DOHH2 (cell line): ENCODE data around the gene BRPF3.
"Not testable (repeated sequence)": the region's sequence is repeated elsewhere in the genome, so short reads cannot be mapped to it uniquely, and the experiment has no call there.

Experiments used
- H3F3A ChIP-seq: fragments of 200-600 bp; sonication (generic), shearing (Covaris generic); 2 replicates; pipeline ENCODE4 v1.6.0; 2016; ENCODE audit warnings: antibody characterized with exemption, mild to moderate bottlenecking; ENCODE audit not compliant: control insufficient read depth, insufficient read depth
- H3K27ac ChIP-seq: fragments of 200-600 bp; sonication (generic); 2 replicates; pipeline ENCODE4 v1.5.1; 2014; ENCODE audit warnings: low read depth, mild to moderate bottlenecking, low read length, moderate library complexity
- H3K27me3 ChIP-seq: fragments of 200-600 bp; sonication (generic); 2 replicates; pipeline ENCODE4 v1.6.1; 2014; ENCODE audit warnings: mild to moderate bottlenecking, low read length, mixed read lengths; ENCODE audit not compliant: control insufficient read depth
- H3K36me3 ChIP-seq: fragments of 200-600 bp; sonication (generic); 2 replicates; pipeline ENCODE4 v1.6.1; 2014; ENCODE audit warnings: mild to moderate bottlenecking, low read length, moderate library complexity, mixed read lengths; ENCODE audit not compliant: control insufficient read depth
- H3K4me1 ChIP-seq: fragments of 200-600 bp; sonication (generic); 2 replicates; pipeline ENCODE4 v1.6.1; 2014; ENCODE audit warnings: mild to moderate bottlenecking, low read length, mixed read lengths; ENCODE audit not compliant: control insufficient read depth
- H3K4me2 ChIP-seq: fragments of 200-600 bp; sonication (generic); 2 replicates; pipeline ENCODE4 v1.6.0; 2014; ENCODE audit warnings: mild to moderate bottlenecking, low read length, moderate library complexity
- H3K4me3 ChIP-seq: fragments of 200-600 bp; sonication (generic); 2 replicates; pipeline ENCODE4 v1.5.1; 2014; ENCODE audit warnings: mild to moderate bottlenecking, low read length, mixed read lengths
- H3K79me2 ChIP-seq: fragments of 200-600 bp; sonication (generic); 2 replicates; pipeline ENCODE4 v1.6.1; 2014; ENCODE audit warnings: mild to moderate bottlenecking, low read length, mixed read lengths; ENCODE audit not compliant: control insufficient read depth
- H3K9me2 ChIP-seq: fragments of 200-600 bp; sonication (generic); replicated peaks from 2 replicates; pipeline ENCODE4 v1.6.1; 2014; ENCODE audit warnings: mild to moderate bottlenecking, low read length, mixed read lengths; ENCODE audit not compliant: control insufficient read depth
- H3K9me3 ChIP-seq: fragments of 200-600 bp; sonication (generic); 2 replicates; pipeline ENCODE4 v1.6.1; 2014; ENCODE audit warnings: antibody characterized with exemption, low read length, mixed read lengths; ENCODE audit not compliant: control insufficient read depth, insufficient read depth
- H4K20me1 ChIP-seq: fragments of 200-600 bp; sonication (generic); 2 replicates; pipeline ENCODE4 v1.6.0; 2014; ENCODE audit warnings: low read depth, mild to moderate bottlenecking, antibody characterized with exemption, low read length, moderate library complexity; ENCODE audit not compliant: control insufficient read depth, insufficient read depth
- EZH2phosphoT487 ChIP-seq: fragments of 200-600 bp; sonication (generic); IDR thresholded peaks from 2 replicates; pipeline ENCODE4 v1.6.1; 2017; ENCODE audit warnings: borderline replicate concordance, mild to moderate bottlenecking, antibody characterized with exemption, low read length, moderate library complexity, mixed read lengths
- TF ChIP-seq, protein P1 (sequence below): fragments of 200-600 bp; sonication (generic); IDR thresholded peaks from one replicate; pipeline ENCODE4 v1.5.1; 2014; ENCODE audit warnings: antibody characterized with exemption, mild to moderate bottlenecking, low read depth, low read length; ENCODE audit not compliant: poor library complexity, severe bottlenecking

The BRPF3 gene

DNA sequence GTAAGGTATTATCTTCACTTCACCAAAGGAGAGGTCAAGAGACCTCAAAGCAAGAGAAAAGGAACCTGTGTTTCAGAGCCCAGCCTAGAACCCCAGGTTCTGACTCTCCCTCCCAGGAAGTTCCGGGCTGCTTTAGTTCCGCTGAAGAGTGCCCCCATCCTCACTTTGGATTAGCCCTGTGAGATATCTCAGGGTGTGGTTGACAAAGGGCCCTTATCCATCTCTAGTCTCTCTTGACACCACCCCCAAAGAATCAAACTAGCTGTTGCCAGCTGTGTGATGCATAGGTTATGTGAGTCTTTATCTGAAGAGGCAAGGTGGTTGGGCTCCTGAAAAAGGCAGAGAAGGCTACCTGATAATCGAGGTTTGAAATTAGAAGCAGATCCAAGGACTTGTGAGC, 20.6 kb downstream of the BRPF3 start:
- Histone ChIP-seq H3K4me2 (no peak overlapping the region), H4K20me1 (peaks cover 3% of the 10 kb centered on the region; the same call in 1 of the 2 replicates), H3K27ac (no peak overlapping the region), H3K4me3 (no peak overlapping the region), H3K27me3 (no peaks in the 10 kb centered on the region), H3K79me2 (no peaks in the 10 kb centered on the region), H3K36me3 (peaks cover 72% of the 10 kb centered on the region), H3K9me2 (no peaks in the 10 kb centered on the region), H3K9me3 (no peaks in the 10 kb centered on the region), H3K4me1 (no peaks in the 10 kb centered on the region), H3F3A (no peaks in the 10 kb centered on the region)
- no peak for TF ChIP-seq EZH2phosphoT487
- TF ChIP-seq, protein P1, sequence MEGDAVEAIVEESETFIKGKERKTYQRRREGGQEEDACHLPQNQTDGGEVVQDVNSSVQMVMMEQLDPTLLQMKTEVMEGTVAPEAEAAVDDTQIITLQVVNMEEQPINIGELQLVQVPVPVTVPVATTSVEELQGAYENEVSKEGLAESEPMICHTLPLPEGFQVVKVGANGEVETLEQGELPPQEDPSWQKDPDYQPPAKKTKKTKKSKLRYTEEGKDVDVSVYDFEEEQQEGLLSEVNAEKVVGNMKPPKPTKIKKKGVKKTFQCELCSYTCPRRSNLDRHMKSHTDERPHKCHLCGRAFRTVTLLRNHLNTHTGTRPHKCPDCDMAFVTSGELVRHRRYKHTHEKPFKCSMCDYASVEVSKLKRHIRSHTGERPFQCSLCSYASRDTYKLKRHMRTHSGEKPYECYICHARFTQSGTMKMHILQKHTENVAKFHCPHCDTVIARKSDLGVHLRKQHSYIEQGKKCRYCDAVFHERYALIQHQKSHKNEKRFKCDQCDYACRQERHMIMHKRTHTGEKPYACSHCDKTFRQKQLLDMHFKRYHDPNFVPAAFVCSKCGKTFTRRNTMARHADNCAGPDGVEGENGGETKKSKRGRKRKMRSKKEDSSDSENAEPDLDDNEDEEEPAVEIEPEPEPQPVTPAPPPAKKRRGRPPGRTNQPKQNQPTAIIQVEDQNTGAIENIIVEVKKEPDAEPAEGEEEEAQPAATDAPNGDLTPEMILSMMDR, result no peak

DNA sequence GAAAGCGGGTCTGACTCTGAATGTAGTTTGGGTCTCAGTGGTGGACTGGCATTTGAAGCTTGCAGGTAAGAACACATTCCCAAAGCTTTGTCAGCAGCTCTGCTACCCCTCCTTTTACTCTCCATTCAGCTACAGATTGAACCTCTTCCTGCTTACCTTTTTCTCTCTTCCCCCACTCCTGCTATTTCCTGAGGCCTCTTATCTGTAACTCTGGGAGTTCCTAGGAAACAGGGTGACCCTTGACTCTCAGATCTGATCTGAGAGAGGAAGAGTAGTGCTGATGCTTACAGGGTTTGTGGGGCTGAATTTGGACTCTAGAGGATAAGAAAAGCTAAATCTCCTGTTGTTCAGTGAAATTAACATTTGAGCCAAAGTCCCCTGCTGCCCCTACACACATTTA, 21.4 kb downstream of the BRPF3 start:
- no peaks in the 10 kb centered on the region for H3K9me3 ChIP-seq
- H3K4me1 ChIP-seq, result no peaks in the 10 kb centered on the region
- no peak overlapping the region for H3K4me3 ChIP-seq
- no peaks in the 10 kb centered on the region for H3K79me2 ChIP-seq
- TF ChIP-seq, protein P1, result no peak
- TF ChIP-seq EZH2phosphoT487, result no peak
- no peaks in the 10 kb centered on the region for H3K27me3 ChIP-seq
- peaks cover 76% of the 10 kb centered on the region for H3K36me3 ChIP-seq
- no peak overlapping the region for H3K4me2 ChIP-seq
- H3K27ac ChIP-seq, result no peak overlapping the region
- H3K9me2 ChIP-seq, result no peaks in the 10 kb centered on the region
- H4K20me1 ChIP-seq, result peaks cover 3% of the 10 kb centered on the region; the same call in 1 of the 2 replicates
- no peaks in the 10 kb centered on the region for H3F3A ChIP-seq

DNA sequence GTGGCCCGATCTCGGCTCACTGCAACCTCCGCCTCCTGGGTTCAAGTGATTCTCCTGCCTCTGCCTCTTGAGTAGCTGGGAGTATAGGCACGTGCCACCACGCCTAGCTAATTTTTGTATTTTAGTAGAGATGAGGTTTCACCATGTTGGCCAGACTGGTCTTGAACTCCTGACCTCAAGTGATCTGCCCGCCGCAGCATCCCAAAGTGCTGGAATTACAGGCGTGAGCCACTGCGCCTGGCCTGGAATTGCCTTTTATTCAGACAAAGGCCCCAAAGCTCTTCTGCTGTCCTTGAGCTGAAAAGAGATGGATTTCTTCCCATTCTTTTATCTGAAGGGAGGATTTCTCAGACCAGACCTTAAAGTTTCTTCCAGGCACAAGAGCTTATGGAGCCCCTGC, 22.0 kb downstream of the BRPF3 start:
- not testable (repeated sequence) for H3K79me2 ChIP-seq, H3K9me2 ChIP-seq, H3K9me3 ChIP-seq, H3F3A ChIP-seq, H3K4me3 ChIP-seq, H4K20me1 ChIP-seq, H3K4me2 ChIP-seq, H3K27me3 ChIP-seq, H3K4me1 ChIP-seq, H3K27ac ChIP-seq
- peaks cover 81% of the 10 kb centered on the region for H3K36me3 ChIP-seq

DNA sequence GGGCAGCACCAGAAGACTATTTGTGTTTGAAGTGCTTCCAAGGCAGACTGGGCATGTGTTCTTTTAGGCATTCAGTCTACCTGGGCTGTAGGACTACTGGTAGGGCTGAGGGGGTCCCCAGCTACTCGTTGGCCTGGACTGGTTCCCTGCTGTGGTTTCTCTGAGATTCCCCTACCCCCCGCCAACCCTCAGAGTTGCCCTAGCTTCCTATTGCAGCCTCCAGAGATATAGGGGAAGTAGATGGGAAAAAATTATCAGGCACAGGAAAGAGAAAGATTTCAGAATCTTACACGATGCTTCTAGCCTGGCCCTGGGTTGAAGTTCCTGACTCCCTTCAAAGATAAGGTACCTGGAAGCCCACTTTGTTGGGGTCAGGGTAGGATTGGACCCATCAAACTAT, 22.5 kb downstream of the BRPF3 start:
- Histone ChIP-seq H3K4me1 (no peaks in the 10 kb centered on the region), H3K4me3 (no peak overlapping the region), H3K9me2 (no peaks in the 10 kb centered on the region), H3K36me3 (peaks cover 75% of the 10 kb centered on the region), H3K27ac (no peak overlapping the region), H3K27me3 (no peaks in the 10 kb centered on the region), H3K9me3 (no peaks in the 10 kb centered on the region), H3F3A (no peaks in the 10 kb centered on the region), H4K20me1 (peaks cover 3% of the 10 kb centered on the region; the same call in 1 of the 2 replicates), H3K79me2 (no peaks in the 10 kb centered on the region), H3K4me2 (no peak overlapping the region)
- TF ChIP-seq, protein P1, result no peak
- no peak for TF ChIP-seq EZH2phosphoT487
